HG02623 (cell line): ENCODE data around the gene GIGYF1.
"Not testable (repeated sequence)": the region's sequence is repeated elsewhere in the genome, so short reads cannot be mapped to it uniquely, and the experiment has no call there.

Source experiments
- ATAC-seq: cut with Tn5 transposase; IDR thresholded peaks from one replicate; pipeline ENCODE4 v1.9.1; 2021; ENCODE audit warnings: moderate library complexity; ENCODE audit not compliant: unreplicated experiment

Gene GIGYF1

GRCh38 chr7:100694098-100694745, at the start of gene GIGYF1:
GIGYF1 (minus strand) TSS chr7:100694250; CDS start chr7:100688238, 6,012 bp downstream.
- ATAC-seq, result no peak

- no peak for ATAC-seq
Measured at GRCh38 chr7:100739934-100740333, 45.9 kb upstream of the GIGYF1 start.

GRCh38 chr7:100736671-100737070, 42.6 kb upstream of the GIGYF1 start:
- no peak for ATAC-seq

GRCh38 chr7:100735730-100736129, 41.7 kb upstream of the GIGYF1 start:
- ATAC-seq, result no peak

GRCh38 chr7:100731937-100732636, 38.0 kb upstream of the GIGYF1 start:
- no peak for ATAC-seq

GRCh38 chr7:100730136-100730800, 36.2 kb upstream of the GIGYF1 start:
- no peak for ATAC-seq

GRCh38 chr7:100728196-100728595, 34.1 kb upstream of the GIGYF1 start:
- no peak for ATAC-seq

GRCh38 chr7:100726996-100727761, 33.1 kb upstream of the GIGYF1 start:
- ATAC-seq, result no peak

GRCh38 chr7:100724364-100724763, 30.3 kb upstream of the GIGYF1 start:
- ATAC-seq, result not testable (repeated sequence)

GRCh38 chr7:100723732-100724275, 29.8 kb upstream of the GIGYF1 start:
- no peak for ATAC-seq

GRCh38 chr7:100722480-100723212, 28.6 kb upstream of the GIGYF1 start:
- ATAC-seq, result no peak

- no peak for ATAC-seq
Measured at GRCh38 chr7:100721505-100721812, 27.4 kb upstream of the GIGYF1 start.

GRCh38 chr7:100720671-100721504, 26.8 kb upstream of the GIGYF1 start:
- ATAC-seq, result no peak

- no peak for ATAC-seq
Measured at GRCh38 chr7:100720279-100720670, 26.2 kb upstream of the GIGYF1 start, which contains the start of gene EPO. EPO (plus strand) TSS chr7:100720468; CDS start chr7:100720981, 513 bp downstream.

GRCh38 chr7:100719523-100720278, 25.7 kb upstream of the GIGYF1 start:
- no peak for ATAC-seq

GRCh38 chr7:100717073-100717472, 23.0 kb upstream of the GIGYF1 start:
- ATAC-seq, result not testable (repeated sequence)

GRCh38 chr7:100714725-100715124, 20.7 kb upstream of the GIGYF1 start:
- ATAC-seq, result no peak

GRCh38 chr7:100711369-100711768, 17.3 kb upstream of the GIGYF1 start:
- ATAC-seq, result no peak

- no peak for ATAC-seq
Measured at GRCh38 chr7:100710452-100710851, 16.4 kb upstream of the GIGYF1 start.
